LNCaP clone FGC (cell line): ENCODE data around the gene COG7.
"Not testable (repeated sequence)": the region's sequence is repeated elsewhere in the genome, so short reads cannot be mapped to it uniquely, and the experiment has no call there.

Source experiments
- DNase-seq: peaks from one replicate; pipeline ENCODE4 v3.0.0-alpha.2; 2011; ENCODE audit warnings: low read depth
- H3K4me3 ChIP-seq: 2 replicates; pipeline ENCODE4 v1.5.1; 2011; ENCODE audit warnings: mild to moderate bottlenecking, low read depth, low read length, control low read depth
- CTCF ChIP-seq: IDR thresholded peaks from 2 replicates; pipeline ENCODE4 v1.5.1; 2012; ENCODE audit warnings: mild to moderate bottlenecking; ENCODE audit not compliant: control insufficient read depth, insufficient read depth; ENCODE audit errors: extremely low read depth

The COG7 gene

GRCh38 chr16:23406546-23407240 is 46.3 kb downstream of the COG7 start:
- no peak for DNase-seq

GRCh38 chr16:23406024-23406423 is 47.0 kb downstream of the COG7 start:
- DNase-seq = no peak
- no peak for TF ChIP-seq CTCF

More at GRCh38 chr16:23406546-23407240, 46.3 kb downstream of the COG7 start:
- no peak overlapping the region for H3K4me3 ChIP-seq
- TF ChIP-seq CTCF = no peak

GRCh38 chr16:23403547-23403946 is 49.4 kb downstream of the COG7 start:
- H3K4me3 ChIP-seq = no peak overlapping the region
- no peak for DNase-seq
- no peak for TF ChIP-seq CTCF

More at GRCh38 chr16:23406024-23406423, 47.0 kb downstream of the COG7 start:
- H3K4me3 ChIP-seq = no peak overlapping the region

- no peak overlapping the region for H3K4me3 ChIP-seq
- DNase-seq = no peak
- no peak for TF ChIP-seq CTCF
Observed at GRCh38 chr16:23402100-23402499, 50.9 kb downstream of the COG7 start.

GRCh38 chr16:23401139-23401538 is 51.9 kb downstream of the COG7 start:
- no peak for DNase-seq
- H3K4me3 ChIP-seq = no peak overlapping the region
- no peak for TF ChIP-seq CTCF

- DNase-seq, H3K4me3 ChIP-seq: not testable (repeated sequence)
Observed at GRCh38 chr16:23400447-23400846, 52.5 kb downstream of the COG7 start.

GRCh38 chr16:23398987-23399805 is 53.8 kb downstream of the COG7 start:
- H3K4me3 ChIP-seq = no peak overlapping the region
- TF ChIP-seq CTCF = no peak
- DNase-seq = no peak
